Measurements from ENCODE around the gene DAGLA.
"Not testable (repeated sequence)": the region's sequence is repeated elsewhere in the genome, so short reads cannot be mapped to it uniquely, and the experiment has no call there.

DAGLA gene

DNA sequence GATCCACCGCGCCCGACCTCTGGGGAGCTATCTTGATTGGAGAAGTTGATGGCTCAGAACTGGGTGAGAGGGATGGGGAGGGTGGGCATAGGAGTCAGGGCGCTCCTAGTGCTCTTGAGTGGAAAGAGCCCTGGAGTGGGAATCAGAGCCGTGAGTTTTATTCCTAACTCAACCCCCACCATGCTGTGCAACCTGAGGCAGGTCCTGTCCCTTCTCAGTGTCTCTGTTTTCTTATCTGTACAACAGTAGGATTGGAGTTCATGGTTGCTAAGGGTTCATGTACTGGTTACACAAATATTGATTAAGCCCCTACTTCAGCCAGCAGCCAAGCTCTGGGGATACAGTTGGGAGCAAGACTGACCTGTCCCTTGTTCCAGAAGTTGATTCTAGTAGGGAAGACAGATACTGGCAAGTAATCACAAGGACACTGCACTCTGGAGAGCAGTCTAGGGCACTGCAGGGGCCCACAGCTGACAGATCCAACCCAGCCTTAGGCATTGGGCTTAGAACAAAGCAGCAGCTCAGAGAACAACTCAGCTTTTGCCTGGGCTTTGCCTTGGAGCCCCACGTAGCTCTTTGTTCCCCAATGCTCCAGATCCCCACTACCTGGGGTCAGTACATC lies 12.4 kb upstream of the DAGLA start:
- DNase-seq, result no peak

DNA sequence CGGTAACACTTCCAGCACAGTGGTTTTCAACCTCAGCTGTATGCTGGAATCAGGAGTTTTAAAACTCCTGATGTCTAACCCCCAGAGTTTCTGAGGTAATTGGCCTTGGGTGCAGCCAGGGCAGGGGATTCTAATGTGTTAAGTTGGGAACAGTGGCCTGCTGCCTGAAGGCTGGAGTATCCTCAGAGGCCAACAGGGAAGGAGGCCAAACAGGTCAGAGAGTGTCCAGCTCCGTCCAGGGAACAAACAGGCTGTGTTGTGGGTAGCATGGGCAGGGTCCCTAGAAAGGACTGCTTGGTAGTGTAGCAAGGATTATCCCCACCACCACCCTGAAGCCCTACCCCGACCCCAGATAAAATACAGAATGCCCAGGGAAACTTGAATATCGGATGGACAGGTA lies 10.8 kb upstream of the DAGLA start:
- DNase-seq, result no peak

DNA sequence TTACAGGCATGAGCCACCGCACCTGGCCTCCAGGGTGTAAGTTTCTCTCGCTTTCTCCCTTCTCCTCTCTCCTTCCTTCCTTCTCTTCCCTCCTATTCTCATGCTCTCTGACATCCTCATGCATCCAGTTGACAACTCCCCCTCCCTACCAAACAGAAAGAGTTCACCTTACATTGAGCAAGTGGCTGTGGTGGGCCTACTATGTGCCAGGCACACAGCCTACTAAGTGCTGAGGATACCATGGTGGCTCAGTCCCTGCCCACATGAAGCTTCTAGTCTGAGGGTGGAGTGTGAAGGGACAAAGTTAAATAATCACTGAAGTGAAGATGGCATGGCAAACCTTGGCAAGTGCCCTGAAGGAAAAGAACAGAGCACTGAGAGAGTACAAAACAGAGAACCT lies 9.6 kb upstream of the DAGLA start:
- DNase-seq, result no peak

DNA sequence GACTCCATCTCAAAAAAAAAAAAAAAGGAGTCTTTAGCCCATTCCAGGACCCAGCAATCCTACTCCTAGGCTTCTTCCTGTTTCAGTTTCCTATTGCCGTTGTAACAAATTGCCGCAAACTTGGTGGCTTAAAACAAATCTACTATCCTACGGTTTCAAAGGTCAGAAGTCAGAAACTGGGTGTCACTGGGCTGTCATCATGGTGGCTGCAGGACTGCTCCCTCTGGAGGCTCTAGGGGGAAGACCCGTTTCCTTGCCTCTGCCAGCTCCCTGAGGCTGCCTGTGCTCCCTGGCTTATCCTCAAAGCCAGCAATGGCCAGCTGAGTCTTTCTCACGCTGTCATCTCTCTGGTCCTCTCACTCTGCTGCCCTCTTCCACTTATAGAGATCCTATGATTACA lies 8.7 kb upstream of the DAGLA start:
- DNase-seq, result no peak

DNA sequence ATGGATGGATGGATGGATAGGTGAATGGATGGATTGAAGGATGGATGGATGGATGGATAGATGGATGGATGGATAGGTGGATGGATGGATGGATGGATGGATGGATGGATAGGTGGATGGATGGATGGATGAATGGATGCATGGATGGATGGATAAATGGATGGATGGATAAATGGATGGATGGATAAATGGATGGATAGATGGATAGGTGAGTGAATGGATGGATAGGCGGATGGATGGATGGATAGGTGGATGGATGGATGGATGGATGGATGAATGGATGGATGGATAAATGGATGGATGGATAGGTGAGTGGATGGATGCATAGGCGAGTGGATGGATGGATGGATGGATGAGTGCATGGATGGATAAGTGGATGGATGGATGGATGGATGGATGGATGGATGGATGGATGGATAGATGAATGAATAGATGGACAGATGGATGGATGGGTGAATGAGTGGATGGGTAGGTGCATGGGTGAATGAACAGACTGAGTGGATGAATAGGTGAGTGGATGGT lies 6.2 kb upstream of the DAGLA start:
- not testable (repeated sequence) for DNase-seq

DNA sequence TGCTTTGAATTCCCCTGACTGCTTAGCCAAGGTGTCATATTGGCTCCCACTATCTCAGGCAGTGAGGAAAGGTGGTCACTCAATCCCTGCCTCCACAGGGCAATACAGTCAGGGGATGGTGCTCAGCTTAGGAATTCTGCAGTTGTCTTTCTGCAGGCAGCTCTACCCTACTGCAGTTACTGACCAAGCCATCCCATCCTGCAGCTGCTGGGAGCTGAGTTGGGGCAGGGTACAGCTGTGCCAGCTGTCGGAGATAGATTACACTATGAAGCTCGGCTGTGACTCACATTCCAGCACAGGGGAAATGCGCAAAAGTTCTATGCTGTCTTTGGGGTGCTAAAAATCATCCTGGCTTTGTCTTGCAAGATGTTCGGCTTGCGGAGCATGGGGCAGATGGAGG lies 4.4 kb upstream of the DAGLA start:
- DNase-seq, result no peak

DNA sequence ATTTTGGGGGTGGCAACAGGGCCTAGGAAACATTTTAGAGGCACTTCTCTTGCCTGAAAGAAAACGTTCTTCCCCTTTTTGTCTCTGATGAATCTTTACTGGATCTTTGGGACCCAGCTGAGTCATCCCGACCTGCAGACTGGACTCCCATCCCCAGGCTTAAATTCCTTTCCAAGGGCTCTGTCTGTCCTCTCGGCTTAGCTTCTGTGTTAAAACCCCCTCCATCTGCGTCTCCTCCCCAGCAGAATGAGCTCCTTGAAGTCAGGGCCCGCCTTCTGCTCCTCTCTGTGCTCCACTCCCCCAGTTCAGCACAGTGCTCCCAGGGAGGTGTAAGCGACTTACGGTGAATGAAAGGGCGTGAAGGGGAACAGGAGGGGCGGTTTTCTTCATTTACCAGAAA lies 895 bp upstream of the DAGLA start:
- DNase-seq, result no peak

DNA sequence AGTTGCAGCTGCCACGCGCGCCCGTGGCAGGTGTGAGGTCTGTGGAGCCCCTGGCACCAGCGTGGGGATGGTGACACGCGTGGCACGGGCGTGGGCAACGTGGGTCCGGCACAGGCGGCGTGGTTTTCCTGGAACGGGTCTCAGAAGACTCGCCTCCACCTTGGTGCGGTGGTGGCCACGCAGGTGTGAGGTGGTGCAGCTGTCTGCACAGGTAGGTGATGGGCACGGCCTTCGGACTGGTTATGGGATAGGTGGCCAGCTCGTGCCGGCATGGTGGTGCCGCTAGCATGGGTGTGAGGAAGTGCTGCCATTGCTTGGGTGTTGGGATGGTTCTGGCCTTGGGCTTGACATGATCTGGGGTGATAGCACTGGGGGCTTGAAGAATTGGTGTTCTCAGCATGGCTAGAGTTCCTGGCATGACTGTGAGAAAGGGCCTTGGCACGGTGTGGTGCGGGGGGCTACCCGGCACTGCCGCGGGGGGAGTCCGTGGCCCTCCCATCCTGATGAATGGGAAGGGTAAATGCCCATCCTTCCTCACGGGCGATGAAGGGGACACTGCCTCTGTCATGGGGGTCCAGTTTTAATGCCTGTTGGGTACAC lies 531 bp downstream of the DAGLA start:
- no peak for DNase-seq

DNA sequence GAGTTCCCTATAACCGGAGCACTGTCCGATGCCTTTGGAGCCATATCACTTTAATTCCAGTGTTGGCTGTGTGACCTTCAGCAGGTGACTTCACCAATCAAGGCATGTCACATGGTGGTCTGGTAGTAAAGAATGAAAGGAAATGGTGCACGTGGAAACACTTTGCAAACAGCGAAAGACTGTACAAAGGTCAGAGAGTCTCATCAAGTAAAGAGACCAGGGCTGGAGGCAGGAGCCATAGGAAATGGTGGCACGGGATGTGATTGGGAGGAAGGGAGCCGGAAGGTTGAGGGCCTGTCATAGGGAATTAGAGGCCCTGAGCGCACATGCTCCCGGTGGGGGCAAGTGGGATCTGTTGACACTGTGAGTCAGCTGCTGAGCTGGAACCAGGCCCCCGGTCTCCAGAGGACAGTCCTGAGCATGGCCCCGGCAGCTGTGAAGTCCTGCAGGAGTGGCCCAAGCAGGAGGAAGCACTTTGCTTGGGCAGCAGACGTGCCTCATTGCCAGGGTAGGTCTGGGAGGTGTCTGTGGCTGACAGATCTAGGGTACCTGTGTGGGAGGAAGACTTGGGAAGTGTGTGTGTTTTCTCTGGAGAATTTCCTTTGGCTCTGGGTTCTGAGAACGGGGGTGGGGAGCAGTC lies 2.0 kb downstream of the DAGLA start:
- DNase-seq, result no peak

DNA sequence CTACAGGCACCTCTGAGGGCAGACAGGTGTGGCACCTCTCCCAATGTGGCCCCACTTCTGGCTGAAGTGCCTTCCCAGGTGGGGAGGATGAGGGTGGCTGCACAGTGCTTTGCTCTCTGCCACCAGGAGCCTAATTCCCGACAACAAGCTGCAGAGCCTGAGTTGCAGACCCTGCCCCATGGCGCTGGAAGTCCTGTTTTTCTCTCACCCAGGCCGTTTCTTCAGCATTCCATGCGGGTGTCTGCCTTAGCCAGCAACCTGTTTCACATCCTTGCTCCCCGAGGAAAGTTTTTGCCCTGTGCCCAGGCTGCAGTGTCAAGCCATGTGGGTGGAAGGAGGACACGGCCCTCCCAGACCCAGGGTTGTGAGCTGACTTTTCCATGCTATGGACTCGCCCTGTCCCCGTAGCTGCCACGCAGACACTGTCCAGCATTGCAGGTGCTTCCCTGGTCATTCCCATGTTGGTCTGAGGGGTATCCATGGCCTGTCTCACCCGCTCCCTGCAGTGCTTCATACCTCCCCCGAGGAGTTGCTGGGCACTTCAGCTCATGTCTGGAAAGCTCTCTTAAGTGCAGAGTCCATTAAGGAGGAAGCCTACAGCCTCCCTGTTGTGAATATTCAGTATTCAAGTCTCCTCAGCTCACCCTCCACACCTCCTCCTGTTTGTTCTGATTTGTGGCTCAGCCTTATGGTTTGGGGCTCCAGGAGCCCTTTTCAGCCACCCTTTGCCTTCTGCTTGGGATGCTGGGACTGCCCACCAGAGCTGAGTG lies 2.9 kb downstream of the DAGLA start:
- DNase-seq, result no peak

DNA sequence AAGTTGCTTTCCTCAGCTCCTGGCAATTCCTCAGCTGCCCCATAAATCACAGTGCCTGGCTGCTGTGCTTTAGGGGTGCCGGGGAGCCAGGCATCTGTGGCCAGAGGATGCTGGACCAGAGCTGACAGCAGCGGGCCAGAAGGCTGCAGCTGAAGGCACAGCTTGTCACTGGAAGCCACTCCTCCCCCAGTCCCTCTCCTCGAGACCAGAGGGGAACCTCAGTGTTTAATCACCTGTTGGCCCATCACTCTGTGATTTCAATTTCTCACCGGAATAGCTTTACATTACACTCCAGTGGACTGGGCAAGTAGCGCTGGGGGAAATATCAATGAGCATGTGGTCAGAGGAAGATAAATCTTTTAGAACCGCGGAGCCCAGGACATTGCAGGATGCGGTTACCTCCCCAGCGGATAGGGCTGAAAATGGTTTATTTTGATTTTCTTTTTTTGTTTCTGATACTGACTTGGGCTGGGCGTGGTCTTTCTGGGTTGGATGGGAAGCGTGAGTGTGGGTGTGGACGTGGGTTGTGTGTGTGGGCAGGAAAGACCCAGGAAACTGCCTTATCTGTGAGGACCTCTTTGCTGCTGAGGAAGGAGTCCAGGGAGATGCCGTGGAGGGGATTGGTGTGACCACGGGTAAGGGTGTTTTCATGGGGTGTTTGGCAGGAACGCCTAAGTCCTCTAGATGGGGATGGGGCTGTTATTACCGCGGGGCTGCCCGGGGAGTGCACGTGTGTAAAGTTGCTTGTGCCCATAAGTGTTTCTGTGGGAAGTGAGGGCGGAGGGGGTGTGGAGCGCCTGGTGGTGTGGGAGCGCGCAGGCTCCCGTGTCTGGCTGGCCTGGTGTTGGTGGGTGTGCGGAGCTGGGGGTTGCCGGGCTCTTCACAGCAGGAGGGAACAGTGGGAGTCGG lies 4.0 kb downstream of the DAGLA start:
- DNase-seq, result no peak

DNA sequence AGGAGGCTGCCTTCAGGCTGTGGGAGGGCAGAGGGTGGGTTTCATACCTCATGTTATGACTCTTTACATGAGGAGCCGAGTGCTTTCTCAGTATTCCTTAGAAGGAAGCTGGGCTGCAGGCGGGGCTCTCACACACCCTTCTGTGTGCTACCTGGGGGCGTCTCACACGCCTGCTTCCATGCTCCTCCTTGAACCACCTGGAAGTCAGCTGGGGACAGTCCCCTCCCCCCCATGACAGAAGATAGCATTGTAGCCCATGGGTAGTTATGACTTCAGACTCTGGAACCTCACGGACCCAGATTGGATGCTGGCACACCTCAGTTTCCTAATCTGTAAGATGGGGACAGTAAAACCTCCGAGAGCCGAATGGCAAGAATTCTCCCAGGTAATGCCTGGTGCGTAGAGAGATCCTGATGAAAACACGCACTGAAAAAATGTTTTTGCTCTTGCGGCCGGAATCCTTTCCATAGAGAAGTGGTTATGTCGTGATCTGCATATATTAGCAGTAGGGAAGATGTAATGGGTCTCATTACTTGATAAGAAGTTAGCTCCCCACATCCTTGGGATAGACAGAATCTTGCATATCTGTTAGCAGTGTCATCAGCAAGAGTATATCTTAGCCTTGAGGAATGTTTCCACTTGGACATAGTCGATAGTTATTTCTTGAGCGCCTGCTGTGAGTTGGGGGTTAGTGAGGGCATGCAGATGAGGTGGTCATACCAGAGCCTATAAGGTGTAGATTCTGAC lies 4.9 kb downstream of the DAGLA start:
- DNase-seq, result no peak

DNA sequence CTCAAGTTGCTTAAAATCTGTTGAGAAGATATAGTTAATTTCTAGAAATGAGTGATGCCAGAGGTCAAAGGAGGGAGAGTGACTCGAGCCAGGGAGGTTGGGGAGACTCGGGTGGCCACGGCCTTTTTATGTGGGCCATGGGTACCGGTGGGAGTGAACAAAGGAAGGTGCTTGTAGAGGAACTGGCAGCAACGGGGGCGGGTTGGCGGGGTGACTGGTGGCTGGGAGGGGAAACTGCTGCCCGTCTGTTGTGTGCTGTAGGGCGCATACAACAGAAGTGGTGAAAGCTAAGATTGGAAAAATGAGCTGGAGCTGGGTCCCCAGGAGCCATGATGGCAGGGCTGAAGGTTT lies 5.4 kb downstream of the DAGLA start:
- DNase-seq, result no peak

DNA sequence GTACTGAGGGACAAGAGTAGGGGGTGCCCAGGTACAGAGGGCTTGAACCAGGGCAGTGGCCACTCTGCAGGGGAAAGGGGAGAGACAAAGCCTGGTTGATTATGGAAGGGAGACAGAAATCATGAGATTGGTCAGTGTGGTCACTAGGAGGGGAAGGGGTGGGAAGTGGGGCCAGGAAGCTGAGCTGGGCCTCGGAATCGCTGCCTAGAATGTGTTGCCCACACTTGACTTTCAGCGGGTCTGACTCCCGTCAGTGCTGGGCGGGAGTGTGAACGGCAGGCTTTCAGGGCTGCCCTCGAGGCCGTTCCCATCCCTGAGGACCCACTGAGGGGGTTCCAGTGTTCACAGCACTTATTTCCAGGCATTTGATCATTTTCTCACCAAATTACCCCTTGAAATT lies 5.9 kb downstream of the DAGLA start:
- no peak for DNase-seq

DNA sequence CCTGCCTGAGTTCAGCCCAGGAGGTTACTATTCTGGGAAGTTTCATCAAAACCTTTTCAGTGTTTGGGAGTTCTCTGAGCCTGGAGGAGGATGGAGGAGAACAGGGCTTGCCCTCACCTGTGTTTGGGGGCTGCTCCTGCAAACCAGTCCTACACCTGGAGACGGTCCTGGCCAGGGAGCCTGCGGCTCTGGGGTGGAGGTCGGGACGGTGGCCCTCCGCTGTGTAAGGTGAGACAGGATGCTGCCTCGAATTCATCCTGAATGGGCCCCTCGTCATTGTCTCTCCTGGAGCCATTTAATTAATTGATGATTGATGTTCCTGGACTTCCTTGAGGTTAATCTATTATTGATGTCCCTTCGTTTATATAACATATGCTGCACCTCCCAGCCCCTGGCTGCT lies 6.3 kb downstream of the DAGLA start:
- no peak for DNase-seq

DNA sequence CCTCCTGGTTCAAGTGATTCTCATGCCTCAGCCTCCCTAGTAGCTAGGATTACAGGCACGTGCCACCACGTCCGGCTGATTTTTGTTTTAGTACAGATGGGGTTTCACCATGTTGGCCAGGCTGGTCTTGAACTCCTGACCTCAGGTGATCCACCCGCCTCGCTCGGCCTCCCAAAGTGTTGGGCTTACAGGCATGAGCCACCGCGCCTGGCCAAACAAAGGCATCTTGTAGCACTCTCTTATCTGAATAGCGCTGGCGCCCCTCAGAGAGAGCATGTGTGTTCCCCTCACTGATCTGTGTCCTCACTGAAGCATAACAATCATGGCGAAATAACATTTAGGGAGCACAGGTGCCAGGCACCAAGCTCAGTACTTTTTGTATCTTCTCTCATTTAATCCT lies 7.2 kb downstream of the DAGLA start:
- DNase-seq, result no peak

DNA sequence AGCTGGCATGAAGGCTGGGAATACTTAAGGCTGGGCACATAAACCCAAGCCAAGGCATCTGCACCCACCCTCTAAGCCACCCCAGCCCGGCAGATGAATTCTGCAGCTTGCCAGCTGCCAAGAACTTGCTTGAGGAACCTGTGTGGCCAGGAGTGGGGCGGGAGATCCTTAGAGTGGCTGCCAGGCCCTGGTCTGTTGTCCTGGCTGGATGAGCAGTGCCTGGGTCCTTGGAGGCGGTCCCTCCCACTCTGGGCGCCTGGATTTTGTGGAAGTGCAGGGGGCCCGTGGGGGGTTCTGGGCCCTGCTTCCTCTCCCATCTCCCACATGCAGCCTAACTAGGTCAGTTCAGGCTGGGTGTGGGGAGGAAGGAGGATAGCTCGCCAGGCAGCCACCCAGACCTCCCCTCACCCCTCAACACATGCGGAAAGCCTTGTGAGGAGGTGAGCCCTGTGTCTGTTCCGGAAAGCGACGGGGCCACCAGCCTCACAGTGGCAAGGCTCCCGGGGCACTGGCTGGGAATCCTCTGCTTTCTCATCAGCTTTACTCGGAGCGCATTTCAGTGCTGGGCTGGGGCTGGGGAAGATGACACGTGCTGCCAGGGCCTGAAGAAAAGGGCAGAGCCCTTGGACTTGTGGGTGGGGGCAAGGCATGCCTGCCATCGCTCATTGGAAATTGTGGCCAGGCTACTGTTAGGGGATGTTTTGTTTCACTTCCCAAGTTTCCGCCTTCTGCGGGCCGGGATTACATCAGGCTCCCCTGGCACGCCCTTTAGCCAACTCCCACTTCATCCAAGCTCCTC lies 8.4 kb downstream of the DAGLA start:
- DNase-seq, result no peak

DNA sequence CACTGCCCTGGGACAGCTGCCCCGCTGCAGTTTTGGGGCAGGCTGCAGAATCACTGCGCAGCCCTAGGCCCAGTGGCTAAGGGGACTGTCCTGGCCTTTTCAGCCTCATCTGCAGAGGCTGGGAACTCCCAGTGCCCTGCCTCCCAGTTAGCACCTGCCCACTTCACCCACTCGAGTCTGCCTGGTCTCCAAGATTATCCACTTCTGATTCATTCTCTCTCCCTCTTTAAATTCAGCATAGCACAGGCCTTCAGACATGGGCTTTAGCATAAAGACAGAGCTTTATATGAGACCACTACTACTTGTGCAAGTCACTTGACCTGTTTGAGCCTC lies 8.9 kb downstream of the DAGLA start:
- no peak for DNase-seq

DNA sequence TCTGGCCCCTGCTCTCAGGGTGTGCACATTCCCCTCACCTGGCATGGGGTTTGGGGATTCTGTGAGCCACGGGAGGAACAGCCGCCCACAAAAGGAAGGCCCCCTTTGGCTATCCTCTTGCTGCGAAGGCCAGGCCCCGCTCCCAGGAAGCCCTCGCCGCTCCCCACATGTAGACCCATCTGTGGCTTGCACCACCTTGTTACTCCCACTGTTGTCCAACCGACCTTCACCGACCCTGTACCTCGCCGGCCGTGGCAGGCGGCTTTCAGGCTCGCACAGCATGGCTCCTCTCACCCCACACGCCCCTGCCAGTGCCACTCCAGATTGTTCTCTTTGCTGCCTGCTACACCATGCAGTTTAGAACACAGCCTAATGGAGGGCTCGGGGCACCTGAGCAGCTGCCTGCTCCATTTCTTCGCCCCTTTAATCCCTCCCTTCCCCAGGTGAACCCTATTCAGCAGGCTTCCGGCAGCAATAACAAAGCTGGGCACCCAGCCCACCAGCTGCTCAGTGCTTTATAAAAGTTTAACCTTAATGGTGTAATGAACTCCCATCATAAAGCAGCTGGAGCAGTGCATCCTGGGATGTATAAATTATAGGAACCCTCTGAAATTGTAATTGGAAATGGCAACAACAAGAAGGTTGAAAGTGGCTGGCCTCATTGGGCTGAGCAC lies 10.7 kb downstream of the DAGLA start:
- DNase-seq, result no peak

DNA sequence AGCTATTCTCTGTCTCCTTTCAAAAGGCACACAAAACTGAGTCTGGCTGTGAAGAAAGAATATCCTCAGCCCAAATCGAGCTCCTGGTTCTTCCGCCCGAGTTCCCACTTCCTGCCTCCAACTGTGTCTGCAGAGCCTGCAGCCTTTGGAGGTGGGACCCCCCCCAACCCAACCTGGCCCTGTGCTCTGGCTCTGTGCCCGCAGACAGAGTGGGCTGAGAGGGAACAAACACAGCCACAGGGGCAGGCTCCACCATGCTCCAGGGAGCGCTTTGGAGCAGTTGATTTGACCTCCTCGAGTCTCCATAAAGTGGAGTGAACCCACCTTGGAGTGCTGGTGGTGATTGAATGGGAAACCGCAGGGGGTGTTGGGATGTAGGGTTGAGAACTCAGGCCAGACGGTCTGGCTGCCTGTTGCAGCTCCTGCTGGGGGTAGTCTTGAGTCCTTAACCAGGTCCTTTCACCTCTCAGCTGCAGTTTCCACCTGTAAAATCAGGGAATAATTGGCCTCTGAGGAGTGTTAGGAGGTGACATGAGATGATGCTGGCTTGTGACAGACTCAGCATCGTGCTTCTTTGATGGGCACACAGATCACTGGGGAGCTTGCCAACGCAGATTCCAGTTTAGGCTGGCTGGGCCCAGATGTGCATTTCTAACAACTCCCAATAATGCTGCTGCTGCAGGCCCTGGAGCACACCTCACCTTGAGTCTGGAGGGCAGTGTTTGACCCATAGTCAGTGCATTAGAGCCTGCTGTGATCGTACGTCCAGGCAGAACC lies 11.4 kb downstream of the DAGLA start:
- no peak for DNase-seq
